Upper lobe of left lung (tissue), 6 donors: ENCODE results near the gene TERC. TPM values are rescaled to one million over a fixed set of nuclear protein-coding genes. Genes with fewer than 3 reads are reported as not detected.

Experiments used
- ATAC-seq, 2 donors: fragments of 200-7000 bp; cut with Tn5 transposase; one replicate each; pipeline ENCODE4 v1.9.1; 2022; ENCODE audit warnings: mild to moderate bottlenecking in 2 of 2, moderate library complexity in 2 of 2; ENCODE audit not compliant: low FRiP score in 2 of 2
- DNase-seq, 2 donors: peaks; one replicate each; pipeline ENCODE4 v3.0.0-alpha.2; 2019 to 2020
- H3K27ac ChIP-seq, 4 donors: fragments of 200-600 bp; sonication (generic); one replicate each; pipeline ENCODE4 v1.5.1; 2016 to 2019
- H3K27me3 ChIP-seq, 4 donors: fragments of 200-600 bp; sonication (generic); one replicate each; pipeline ENCODE4 v1.5.1; 2017 to 2019
- H3K36me3 ChIP-seq, 4 donors: fragments of 200-600 bp; sonication (generic); one replicate each; pipeline ENCODE4 v1.5.1; 2016 to 2019
- H3K4me1 ChIP-seq, 4 donors: fragments of 200-600 bp; sonication (generic); one replicate each; pipeline ENCODE4 v1.5.1; 2018 to 2019
- H3K4me3 ChIP-seq, 4 donors: fragments of 200-600 bp; sonication (generic); one replicate each; pipeline ENCODE4 v1.5.1; 2017 to 2019; ENCODE audit warnings: mild to moderate bottlenecking in 2 of 4, moderate library complexity in 1 of 4
- H3K9me3 ChIP-seq, 4 donors: fragments of 200-600 bp; sonication (generic); one replicate each; pipeline ENCODE4 v1.5.1; 2018 to 2019
- EP300 ChIP-seq, 4 donors: sonication (generic); formaldehyde crosslinking; IDR thresholded peaks; one replicate each; pipeline ENCODE4 v1.5.1; 2017; ENCODE audit warnings: antibody characterized with exemption in 4 of 4, control low read depth in 2 of 4
- POLR2A ChIP-seq, 4 donors: fragments of 450-650 bp; IDR thresholded peaks; one replicate each; pipeline ENCODE4 v1.5.1; 2016 to 2017; ENCODE audit warnings: antibody characterized with exemption in 4 of 4, mild to moderate bottlenecking in 2 of 4
- POLR2AphosphoS5 ChIP-seq, 2 donors: sonication (generic); formaldehyde crosslinking; IDR thresholded peaks; one replicate each; pipeline ENCODE4 v1.5.1; 2017; ENCODE audit warnings: antibody characterized with exemption in 2 of 2
- WGBS, 2 donors: methylation state at CpG; one replicate each; pipeline ENCODE4 v1.1.5; 2017 to 2018; 5-methylcytosine and 5-hydroxymethylcytosine counted together
- total RNA-seq, 6 donors: library from RNA; depleted of rRNA in 4 of 6; stranded (reverse); fragments of >200 nt in 4 of 6; gene quantifications; one replicate each; pipeline versions ENCODE4 v1.1.0 to v1.2.1, GENCODE V29; 2016 to 2021
- TF ChIP-seq, protein P1 (sequence below), 6 experiments: fragments of 450-650 bp in 4 of 6; fragments of 200-600 bp in 2 of 6; sonication (generic) in 2 of 6; IDR thresholded peaks; one replicate each; pipeline ENCODE4 v1.5.1; 2016 to 2019; ENCODE audit warnings: antibody characterized with exemption in 6 of 6
- donor health status: DM: no; HTN: no; CAD: no; lungs with moderate emphysema.
- donor health status: DM: no; HTN: yes; CAD: no; lungs with severe emphysema.

Gene TERC
- total RNA-seq, 6 donors from 2014 or later: 16.6 to 96.4 (median 41.9) TPM; not detected in 1

DNA sequence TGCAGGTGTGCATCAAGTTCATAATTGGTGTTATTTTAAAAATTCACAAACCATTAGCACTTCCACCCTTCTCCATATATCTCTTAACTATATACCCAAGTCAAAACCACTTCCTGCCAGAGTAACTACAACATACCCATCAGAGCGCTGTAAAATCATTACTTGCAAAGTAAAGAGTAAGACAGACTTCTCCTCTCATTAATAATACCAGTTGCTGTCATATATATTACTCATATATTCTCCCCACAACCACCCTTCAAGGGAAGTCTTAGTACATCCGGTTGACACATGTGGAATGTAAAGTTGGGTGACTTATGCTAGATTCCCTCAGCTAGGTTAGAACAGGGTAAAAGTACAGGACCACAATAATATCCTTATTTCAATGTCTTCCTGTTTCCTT is 5.6 kb downstream of the TERC start:
- no peak for TF ChIP-seq EP300 (IDR thresholded peaks at IDR 0.05)
- no peak for TF ChIP-seq POLR2AphosphoS5 (IDR thresholded peaks at IDR 0.05)
- TF ChIP-seq POLR2A (IDR thresholded peaks at IDR 0.05): no peak
- TF ChIP-seq, protein P1, sequence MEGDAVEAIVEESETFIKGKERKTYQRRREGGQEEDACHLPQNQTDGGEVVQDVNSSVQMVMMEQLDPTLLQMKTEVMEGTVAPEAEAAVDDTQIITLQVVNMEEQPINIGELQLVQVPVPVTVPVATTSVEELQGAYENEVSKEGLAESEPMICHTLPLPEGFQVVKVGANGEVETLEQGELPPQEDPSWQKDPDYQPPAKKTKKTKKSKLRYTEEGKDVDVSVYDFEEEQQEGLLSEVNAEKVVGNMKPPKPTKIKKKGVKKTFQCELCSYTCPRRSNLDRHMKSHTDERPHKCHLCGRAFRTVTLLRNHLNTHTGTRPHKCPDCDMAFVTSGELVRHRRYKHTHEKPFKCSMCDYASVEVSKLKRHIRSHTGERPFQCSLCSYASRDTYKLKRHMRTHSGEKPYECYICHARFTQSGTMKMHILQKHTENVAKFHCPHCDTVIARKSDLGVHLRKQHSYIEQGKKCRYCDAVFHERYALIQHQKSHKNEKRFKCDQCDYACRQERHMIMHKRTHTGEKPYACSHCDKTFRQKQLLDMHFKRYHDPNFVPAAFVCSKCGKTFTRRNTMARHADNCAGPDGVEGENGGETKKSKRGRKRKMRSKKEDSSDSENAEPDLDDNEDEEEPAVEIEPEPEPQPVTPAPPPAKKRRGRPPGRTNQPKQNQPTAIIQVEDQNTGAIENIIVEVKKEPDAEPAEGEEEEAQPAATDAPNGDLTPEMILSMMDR (IDR thresholded peaks at IDR 0.05): no peak
- H3K4me1 ChIP-seq: peaks cover 0 to 9% (median 5%) of the 10 kb centered on the region in 4 donors
- H3K9me3 ChIP-seq: no peaks in the 10 kb centered on the region
- H3K27me3 ChIP-seq: no peaks in the 10 kb centered on the region
- H3K36me3 ChIP-seq: no peaks in the 10 kb centered on the region
- DNase-seq (no peak), ATAC-seq (no peak)
- H3K27ac ChIP-seq: no peak overlapping the region
- no peak overlapping the region for H3K4me3 ChIP-seq
- WGBS, 2 donors: 49 to 72% methylated on average over 2 of the region's 2 CpGs

DNA sequence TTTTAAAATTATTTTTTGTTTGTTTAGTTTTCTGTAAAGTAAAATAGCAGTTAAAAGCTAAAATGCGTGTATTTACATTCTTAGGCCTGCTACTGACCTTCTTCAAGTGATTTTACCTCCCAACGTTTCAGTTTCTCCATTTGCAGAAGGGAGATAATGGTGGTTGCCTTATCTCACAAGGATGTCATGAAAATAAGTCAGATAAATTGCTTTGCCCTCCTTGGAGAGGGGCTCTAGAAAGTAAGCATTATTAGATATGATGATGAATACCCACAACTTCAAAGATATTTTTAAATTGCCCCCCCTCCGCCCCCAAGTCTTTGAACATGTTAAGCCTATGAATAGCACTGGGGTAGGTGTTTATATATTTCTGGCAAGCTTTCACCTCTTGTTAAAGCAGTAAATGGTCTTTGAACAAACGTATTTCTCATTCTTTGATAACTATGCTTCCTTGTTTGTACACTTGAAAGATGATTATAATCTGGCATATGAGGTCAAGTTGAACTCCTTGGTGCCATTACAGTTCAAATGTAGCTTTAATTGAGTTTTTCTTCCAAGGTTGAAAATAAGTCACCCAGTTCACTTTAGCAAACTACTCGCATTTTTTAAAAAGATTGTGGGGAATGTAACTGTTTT is 6.4 kb downstream of the TERC start:
- no peaks in the 10 kb centered on the region for H3K9me3 ChIP-seq
- ATAC-seq (no peak), DNase-seq (no peak)
- 46 to 49% methylated on average over 5 of the region's 5 CpGs for WGBS, 2 donors
- no peak overlapping the region for H3K27ac ChIP-seq
- H3K27me3 ChIP-seq: no peaks in the 10 kb centered on the region
- no peak overlapping the region for H3K4me3 ChIP-seq
- TF ChIP-seq POLR2AphosphoS5 (IDR thresholded peaks at IDR 0.05) (no peak), EP300 (IDR thresholded peaks at IDR 0.05) (no peak), POLR2A (IDR thresholded peaks at IDR 0.05) (no peak)
- TF ChIP-seq, protein P1 (IDR thresholded peaks at IDR 0.05): no peak
- H3K36me3 ChIP-seq: no peaks in the 10 kb centered on the region
- H3K4me1 ChIP-seq: peaks cover 0 to 4% (median 0%) of the 10 kb centered on the region in 4 donors

DNA sequence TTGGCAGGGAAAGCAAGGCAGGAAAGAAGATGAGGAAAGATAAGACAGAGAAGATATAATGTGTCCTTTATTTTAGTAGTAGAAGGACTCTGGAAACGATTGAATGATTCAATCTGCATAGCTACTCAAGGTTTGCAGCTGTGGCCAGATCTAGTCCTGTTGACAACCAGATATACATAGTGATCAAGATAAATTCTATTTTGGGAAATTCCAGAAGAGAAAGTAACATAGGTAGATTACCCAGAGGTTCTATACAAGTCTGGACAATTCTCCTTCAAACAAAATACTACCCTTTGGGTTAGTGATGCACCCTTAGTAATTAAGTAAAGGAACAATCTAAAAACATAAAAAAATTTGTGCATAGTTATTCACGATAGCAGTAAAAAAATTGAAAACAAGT is 9.4 kb downstream of the TERC start:
- Histone ChIP-seq H3K9me3 (no peaks in the 10 kb centered on the region), H3K27me3 (no peaks in the 10 kb centered on the region), H3K4me1 (no peaks in the 10 kb centered on the region), H3K27ac (no peak overlapping the region), H3K4me3 (no peak overlapping the region), H3K36me3 (no peaks in the 10 kb centered on the region)
- 67 to 69% methylated on average over 2 of the region's 2 CpGs for WGBS, 2 donors
- no peak for TF ChIP-seq POLR2A (IDR thresholded peaks at IDR 0.05)
- TF ChIP-seq POLR2AphosphoS5 (IDR thresholded peaks at IDR 0.05): no peak
- TF ChIP-seq, protein P1 (IDR thresholded peaks at IDR 0.05): no peak
- TF ChIP-seq EP300 (IDR thresholded peaks at IDR 0.05): no peak
- no peak for ATAC-seq
- no peak for DNase-seq

DNA sequence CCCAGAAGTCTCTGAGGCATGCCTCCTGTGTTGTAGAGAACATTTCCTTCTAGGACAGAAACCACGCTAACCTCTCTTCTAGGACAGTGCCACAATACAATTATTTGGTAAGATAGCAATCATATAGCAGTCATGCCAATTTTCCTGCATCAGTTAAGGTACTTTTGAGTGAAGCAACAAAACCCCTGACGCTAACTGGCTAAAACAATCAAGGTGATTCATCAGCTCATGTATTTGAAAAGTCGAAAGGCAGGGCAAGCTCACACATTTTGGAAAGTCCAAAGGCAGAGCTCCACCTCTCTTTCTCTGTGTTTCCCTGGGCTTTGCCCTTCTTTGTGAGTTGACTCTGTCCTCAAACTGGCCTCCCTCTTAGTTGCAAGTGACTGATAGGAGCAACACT is 10.1 kb downstream of the TERC start:
- no peaks in the 10 kb centered on the region for H3K9me3 ChIP-seq
- no peaks in the 10 kb centered on the region for H3K36me3 ChIP-seq
- TF ChIP-seq POLR2A (IDR thresholded peaks at IDR 0.05) (no peak), EP300 (IDR thresholded peaks at IDR 0.05) (no peak), POLR2AphosphoS5 (IDR thresholded peaks at IDR 0.05) (no peak)
- TF ChIP-seq, protein P1 (IDR thresholded peaks at IDR 0.05): no peak
- ATAC-seq: no peak
- WGBS, 2 donors: 86 to 94% methylated on average over 3 of the region's 3 CpGs
- H3K4me3 ChIP-seq: no peak overlapping the region
- no peak overlapping the region for H3K27ac ChIP-seq
- no peaks in the 10 kb centered on the region for H3K4me1 ChIP-seq
- no peaks in the 10 kb centered on the region for H3K27me3 ChIP-seq
- DNase-seq: no peak

DNA sequence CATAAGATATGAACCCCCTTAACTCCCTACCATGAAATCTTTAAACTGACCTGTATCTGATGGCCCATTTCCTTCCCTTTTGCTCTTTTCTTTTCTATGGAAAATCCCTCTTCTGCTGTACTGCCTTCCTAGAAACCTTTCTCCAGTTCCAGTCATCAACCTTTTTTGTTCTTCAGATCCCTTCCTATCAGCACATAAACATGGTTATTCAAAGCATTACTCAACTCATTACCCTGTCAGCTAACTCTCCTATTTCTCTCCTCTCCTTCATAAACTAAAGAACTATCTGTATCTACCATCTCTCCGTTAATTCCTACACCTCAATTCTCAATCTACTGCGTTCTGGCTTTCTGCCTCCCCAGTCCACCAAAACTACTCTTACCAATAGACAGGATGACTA is 13.0 kb downstream of the TERC start:
- TF ChIP-seq, protein P1 (IDR thresholded peaks at IDR 0.05): no peak
- no peak for TF ChIP-seq POLR2A (IDR thresholded peaks at IDR 0.05)
- no peak for TF ChIP-seq EP300 (IDR thresholded peaks at IDR 0.05)
- no peak for TF ChIP-seq POLR2AphosphoS5 (IDR thresholded peaks at IDR 0.05)
- Histone ChIP-seq H3K9me3 (no peaks in the 10 kb centered on the region), H3K4me3 (no peak overlapping the region), H3K27me3 (no peaks in the 10 kb centered on the region), H3K36me3 (no peaks in the 10 kb centered on the region), H3K4me1 (no peaks in the 10 kb centered on the region), H3K27ac (no peak overlapping the region)
- 81 to 83% methylated on average over 2 of the region's 2 CpGs for WGBS, 2 donors
- ATAC-seq (no peak), DNase-seq (no peak)
